Measurements from ENCODE around the gene METTL8.

DNA sequence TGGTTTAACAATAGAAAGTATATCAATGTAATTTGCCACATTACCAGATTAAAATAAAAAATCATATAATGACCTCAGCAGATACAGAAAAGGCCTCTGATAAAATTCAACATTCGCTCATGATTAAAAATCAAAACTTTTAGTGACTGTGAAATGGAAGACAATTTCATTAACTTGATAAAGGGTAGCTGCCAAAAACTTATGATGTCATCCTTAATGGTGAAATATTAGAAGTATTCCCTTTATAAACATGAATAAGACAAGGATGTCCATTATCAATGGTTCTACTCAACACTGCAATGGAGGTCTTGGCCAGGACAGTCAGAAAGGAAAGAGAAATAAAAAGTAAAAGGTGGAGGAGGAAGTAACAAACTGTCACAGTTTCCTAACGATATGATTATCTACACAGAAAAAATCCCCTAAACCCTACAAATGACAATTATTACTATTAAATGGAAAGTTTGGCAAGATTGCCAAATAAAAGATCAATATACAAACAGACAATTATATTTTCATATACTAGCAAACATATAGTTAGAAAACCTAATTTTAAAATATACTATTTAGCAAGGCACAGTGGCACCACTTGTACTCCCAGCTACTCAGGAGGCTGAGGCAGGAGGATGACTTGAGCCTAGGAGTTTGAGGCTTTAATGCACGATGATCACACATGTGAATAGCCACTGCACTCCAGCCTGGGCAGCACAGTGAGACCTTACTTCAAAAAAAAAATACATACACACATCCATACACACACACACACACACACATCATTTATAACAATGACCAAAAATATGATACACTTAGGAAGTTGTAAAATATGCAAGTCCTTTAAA lies 12.8 kb downstream of the METTL8 start:
- no peak for TF ChIP-seq POLR2A (IDR thresholded peaks at IDR 0.05; ENCODE audit: low read depth, low read length)
- no peak for TF ChIP-seq POLR2AphosphoS5 (IDR thresholded peaks at IDR 0.05; ENCODE audit: low read depth, low read length)
- no peak for TF ChIP-seq TAF1 (IDR thresholded peaks at IDR 0.05; ENCODE audit: low read depth, low read length)
- no peak for TF ChIP-seq SPI1 (IDR thresholded peaks at IDR 0.05; ENCODE audit: low read depth, low read length)
- TF ChIP-seq POU2F2 (IDR thresholded peaks at IDR 0.05; ENCODE audit: low read depth, low read length) = no peak
- TF ChIP-seq PAX5 (IDR thresholded peaks at IDR 0.05; ENCODE audit: insufficient read depth, low read length, severe bottlenecking) = no peak

All from GM12891 (cell line).